GM13977 (cell line): ENCODE measurements around the gene USP24.

Experiments used
- DNase-seq: peaks from one replicate; pipeline ENCODE4 v3.0.0; 2012; ENCODE audit warnings: low spot score
- in situ Hi-C: fragments of 300-500 bp; cut with MboI; formaldehyde crosslinking; loops from one replicate; pipeline ENCODE4 v1.12.0; 2022; ENCODE audit warnings: low sequenced_read_pairs, low pct_unique_long_range_greater_than_20kb, mixed read lengths, inconsistent platforms; ENCODE audit not compliant: unreplicated experiment
- TF ChIP-seq, protein P1 (sequence below): IDR thresholded peaks from 2 replicates; pipeline ENCODE4 v1.5.1; 2012; ENCODE audit warnings: mild to moderate bottlenecking, control low read depth; ENCODE audit not compliant: insufficient read depth; ENCODE audit errors: extremely low read depth, missing control alignments

USP24 gene

DNA sequence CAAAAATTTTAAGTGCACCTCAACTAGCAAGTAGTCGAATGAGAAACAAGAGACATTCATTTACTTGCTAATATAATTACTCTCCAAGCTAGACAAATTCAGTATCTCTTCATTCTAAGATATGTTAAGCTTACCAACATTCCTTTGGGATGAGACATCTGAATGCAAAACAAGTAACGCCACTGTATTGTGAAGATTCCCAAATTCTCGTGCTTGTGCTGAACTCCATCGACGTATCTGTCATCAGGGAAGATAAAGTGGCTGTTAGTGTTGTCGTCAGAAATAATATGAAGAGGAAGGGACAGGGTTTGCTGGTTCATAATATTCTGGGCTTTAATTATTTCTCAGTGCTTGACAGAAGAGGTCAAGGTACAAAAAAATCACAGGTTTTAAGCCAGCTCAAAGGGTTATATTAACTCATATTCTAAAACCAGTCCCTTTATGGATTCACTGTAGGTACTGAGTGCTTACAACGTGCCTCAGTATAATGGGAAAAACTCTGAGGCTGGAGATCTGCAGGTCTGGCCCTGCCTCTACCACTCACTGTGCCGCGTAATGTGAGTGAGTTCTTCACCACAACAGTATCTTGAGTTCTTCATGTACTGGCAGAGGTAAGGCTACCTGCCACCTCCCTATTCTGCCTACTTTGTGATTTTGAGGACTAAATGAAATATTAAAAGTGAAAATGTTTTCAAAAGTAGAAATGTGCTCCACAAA lies 133.8 kb downstream of the USP24 start:
- DNase-seq = no peak
- in situ Hi-C loops = no loop called here
- TF ChIP-seq, protein P1, sequence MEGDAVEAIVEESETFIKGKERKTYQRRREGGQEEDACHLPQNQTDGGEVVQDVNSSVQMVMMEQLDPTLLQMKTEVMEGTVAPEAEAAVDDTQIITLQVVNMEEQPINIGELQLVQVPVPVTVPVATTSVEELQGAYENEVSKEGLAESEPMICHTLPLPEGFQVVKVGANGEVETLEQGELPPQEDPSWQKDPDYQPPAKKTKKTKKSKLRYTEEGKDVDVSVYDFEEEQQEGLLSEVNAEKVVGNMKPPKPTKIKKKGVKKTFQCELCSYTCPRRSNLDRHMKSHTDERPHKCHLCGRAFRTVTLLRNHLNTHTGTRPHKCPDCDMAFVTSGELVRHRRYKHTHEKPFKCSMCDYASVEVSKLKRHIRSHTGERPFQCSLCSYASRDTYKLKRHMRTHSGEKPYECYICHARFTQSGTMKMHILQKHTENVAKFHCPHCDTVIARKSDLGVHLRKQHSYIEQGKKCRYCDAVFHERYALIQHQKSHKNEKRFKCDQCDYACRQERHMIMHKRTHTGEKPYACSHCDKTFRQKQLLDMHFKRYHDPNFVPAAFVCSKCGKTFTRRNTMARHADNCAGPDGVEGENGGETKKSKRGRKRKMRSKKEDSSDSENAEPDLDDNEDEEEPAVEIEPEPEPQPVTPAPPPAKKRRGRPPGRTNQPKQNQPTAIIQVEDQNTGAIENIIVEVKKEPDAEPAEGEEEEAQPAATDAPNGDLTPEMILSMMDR = no peak

DNA sequence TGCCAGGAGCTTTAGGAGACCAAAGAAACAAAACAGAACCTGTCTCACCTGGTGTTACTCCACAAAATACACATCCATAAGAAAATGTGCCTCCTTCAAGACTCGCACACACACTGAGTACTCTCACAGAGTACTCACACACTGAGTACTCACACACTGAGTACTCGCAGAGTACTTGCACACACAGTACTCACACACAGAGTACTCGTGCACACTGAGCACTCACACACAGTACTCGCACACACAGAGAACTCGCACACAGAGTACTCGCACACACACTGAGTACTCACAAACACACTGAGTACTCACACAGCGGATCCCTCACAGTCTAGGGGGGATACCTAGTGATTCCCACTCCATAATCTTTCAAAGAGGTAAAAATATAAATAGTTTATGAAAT lies 135.5 kb downstream of the USP24 start:
- TF ChIP-seq, protein P1 = no peak
- in situ Hi-C loops = no loop called here
- DNase-seq = no peak

DNA sequence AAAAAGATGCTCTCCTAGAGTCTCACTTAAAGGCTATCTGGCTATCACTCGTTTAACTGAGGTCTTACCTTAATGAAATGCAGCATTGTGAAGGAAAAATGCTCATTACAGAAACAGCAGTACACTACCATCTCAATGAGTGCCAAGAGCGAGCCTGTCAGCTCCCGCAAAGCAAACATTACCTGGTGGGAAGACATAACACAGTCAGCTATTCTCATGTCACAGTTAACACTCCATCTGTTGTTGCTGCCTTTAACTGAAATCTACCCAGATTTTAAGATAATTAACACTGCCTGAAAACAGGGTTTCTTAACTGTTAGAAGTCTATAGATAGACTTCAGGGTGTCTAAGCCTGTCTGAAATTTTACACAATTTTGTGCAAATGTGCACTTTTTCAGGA lies 136.7 kb downstream of the USP24 start:
- DNase-seq = no peak
- in situ Hi-C loops = no loop called here
- TF ChIP-seq, protein P1 = no peak

DNA sequence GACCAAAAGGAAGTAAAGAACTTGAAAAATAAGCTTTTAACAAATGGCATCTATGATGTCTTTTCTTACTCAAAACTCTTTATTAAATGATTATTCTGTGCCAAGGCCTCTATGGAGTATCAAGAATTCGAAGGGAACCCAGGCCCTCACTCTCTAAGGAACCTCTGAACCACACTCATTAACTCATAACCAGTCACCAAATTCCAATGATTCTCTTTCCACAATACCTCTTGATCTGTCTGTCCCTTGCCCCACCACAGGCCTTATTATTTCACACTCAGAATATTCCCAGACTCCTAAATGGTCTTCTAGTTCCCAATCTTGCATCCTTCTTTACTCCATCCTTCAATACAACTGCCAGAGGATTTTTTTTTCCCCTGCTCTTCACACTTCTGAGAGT lies 138.8 kb downstream of the USP24 start:
- no peak for DNase-seq
- in situ Hi-C loops = no loop called here
- TF ChIP-seq, protein P1 = no peak

DNA sequence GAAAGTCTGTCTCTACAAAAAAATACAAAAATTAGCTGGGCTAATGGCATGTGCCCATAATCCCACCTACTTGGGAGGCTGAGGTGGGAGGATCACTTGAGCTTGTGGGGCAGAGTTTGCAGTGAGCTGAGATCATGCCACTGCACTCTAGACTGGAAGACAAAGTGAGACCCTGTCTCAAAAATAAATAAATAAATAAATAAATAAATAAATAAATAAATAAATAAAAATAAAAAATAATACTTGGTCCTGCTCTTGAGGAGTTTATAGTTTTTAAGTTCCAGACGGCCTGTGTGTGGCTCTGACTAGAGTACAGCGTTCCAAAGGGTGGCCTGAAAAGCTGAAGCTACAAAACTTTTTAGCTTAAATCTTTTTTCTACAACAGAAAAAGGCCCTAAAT lies 140.7 kb downstream of the USP24 start:
- in situ Hi-C loops = no loop called here
- TF ChIP-seq, protein P1 = no peak
- DNase-seq = no peak

DNA sequence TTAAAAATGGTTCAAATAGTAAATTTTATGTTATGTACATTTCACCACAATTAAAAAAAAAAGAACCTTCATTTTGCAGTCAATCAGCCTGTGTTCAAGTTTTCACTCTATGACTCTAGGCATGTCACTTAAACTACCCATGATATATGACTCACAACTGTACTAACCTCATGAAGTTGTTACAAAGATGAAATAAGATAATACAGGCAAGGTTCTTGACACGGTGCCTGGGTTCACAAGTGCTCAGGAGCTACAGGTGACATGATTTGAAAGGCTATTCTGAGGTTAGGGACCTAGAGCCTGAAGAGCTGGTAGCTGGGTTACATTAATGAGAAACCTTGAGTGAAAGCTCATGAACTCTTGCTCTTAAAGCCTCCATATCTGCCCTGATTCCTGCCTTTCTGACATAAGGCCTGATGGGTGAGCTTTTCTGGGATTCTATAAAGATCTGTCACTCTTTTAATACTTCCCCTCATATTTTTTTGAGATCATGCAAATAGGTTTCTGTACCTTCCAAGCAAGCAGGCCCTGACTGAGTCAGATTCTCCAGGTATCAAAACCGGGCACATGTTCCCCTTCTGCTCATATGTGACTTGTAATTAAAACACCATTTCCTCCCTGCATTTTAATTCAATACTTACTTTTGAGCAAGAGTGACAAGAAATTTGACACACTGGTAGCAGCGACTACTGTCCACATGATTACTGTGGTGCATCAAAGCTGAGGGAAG lies 141.8 kb downstream of the USP24 start:
- in situ Hi-C loops = no loop called here
- DNase-seq = peak; percentile 26
- TF ChIP-seq, protein P1 = no peak
